ENCODE results near the gene LAPTM4A.
A peak's percentile ranks its signal among the peaks of the same experiment; 100 is the strongest.
"Not testable (repeated sequence)": the region's sequence is repeated elsewhere in the genome, so short reads cannot be mapped to it uniquely, and the experiment has no call there.

The LAPTM4A gene

DNA sequence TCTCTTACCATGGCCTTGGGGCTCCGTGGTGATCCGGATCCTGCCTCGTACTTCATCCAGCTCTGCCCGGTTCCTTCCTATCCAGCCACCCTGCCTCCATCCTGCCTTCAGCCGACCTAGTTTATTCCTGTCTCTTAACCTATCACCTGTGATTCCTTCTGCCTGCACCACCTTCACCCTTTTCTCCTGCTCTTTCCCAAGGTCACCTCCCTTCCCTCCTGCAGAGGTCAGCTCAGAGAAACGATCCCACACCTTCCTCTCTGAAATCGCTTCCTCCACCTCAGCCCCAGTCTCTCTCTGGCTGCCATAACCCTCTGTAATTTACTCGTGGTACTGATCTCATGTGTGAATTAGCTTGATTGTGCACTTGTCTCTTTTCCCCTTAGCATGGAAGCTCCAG, 23.5 kb upstream of the LAPTM4A start:
- no peak for DNase-seq

- not testable (repeated sequence) for DNase-seq
These were observed 22.7 kb upstream of the LAPTM4A start for GRCh38 chr2:20074046-20074648.

GRCh38 chr2:20073460-20073859, 22.0 kb upstream of the LAPTM4A start:
- DNase-seq, result no peak

- DNase-seq, result no peak
These were observed 21.2 kb upstream of the LAPTM4A start for GRCh38 chr2:20072436-20073158.

DNA sequence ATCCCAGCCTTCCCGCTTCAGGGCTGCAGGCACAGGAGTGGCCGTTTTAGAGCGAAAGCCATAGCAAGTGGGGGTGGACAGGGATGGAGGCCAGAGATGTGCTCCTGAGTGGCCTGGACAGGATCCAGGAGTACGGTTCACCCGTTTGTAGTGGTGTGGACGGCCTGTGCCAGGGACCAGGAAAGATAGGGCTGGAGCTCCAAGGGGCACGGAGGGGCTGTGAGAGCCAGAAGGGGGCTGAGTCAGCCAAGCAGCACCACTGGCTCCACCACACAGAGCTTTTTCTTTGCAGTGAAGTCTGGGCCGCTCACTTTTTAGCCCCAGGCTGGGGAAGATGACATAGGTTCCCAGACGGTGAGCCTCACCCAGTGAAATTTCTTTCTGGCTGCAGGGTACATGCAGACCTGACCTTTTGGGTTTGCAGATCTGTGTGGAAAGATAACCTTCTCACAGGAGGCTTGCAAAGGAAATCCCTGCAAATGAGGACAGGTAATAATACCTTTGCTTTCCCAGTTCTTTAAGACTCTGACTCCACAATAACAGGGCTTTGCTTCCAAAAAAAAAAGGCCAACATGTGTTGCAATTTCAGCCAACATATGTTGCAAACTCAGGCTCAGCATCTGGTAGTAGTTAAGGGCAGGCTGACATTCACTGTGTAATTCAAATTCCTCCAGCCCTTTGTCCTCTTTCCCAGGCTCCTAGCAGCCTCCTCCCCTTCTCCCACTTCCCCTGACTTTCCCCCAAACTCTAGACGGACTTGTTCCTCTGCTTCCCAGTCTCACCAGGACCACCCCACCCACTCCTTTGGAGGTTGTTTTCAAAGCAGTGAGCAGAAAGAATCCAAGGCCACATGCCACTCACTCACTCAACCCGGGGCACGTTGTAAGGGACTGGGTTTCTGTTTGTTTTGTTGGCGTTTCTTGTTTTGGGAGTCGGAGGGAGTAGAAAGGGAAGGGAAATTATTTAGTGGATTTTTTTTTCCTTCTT, 20.3 kb upstream of the LAPTM4A start:
- DNase-seq, result no peak

DNA sequence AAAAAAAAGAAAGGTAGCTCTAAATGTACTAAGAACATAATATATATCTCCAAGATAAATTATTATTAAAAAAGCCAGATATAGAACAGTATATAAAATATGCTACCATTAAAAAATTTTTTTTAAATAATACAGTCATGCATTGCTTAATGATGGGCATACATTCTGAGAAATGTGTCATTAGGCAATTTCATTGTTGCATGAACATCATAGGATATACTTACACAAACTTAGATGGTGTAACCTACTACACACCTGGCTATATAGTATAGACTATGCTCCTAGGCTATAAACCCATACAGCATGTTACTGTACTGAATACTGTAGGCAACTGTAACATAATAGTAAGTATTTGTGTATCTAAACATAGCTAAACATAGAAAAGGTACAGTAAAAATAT, 18.3 kb upstream of the LAPTM4A start:
- no peak for DNase-seq

DNA sequence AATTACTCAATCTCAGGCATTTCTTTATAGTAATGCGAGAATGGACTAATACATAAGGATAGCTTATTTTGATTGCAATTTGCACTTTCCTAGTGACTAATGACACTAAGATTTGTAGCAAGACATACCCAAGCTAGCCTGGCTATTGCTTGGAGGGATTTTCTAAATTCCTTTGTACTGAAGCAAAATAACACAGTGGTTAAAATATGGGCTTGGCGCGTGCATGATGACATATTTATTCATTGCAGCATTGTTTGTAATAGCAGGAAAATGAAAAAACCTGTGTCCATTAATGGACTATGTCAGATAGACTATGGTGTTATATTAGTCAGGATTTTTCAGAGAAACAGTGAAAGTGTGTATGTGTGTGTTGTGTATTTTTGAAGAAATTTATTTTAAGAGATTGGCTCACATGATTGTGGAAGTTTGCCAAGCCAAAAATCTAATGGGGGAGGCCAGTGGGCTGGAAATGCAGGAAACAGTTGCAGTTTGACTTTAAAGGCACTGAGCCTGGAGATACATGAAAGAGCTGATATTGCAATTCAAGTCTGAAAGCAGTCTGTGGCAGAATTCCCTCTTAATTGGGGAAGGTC, 16.7 kb upstream of the LAPTM4A start:
- DNase-seq, result no peak

DNA sequence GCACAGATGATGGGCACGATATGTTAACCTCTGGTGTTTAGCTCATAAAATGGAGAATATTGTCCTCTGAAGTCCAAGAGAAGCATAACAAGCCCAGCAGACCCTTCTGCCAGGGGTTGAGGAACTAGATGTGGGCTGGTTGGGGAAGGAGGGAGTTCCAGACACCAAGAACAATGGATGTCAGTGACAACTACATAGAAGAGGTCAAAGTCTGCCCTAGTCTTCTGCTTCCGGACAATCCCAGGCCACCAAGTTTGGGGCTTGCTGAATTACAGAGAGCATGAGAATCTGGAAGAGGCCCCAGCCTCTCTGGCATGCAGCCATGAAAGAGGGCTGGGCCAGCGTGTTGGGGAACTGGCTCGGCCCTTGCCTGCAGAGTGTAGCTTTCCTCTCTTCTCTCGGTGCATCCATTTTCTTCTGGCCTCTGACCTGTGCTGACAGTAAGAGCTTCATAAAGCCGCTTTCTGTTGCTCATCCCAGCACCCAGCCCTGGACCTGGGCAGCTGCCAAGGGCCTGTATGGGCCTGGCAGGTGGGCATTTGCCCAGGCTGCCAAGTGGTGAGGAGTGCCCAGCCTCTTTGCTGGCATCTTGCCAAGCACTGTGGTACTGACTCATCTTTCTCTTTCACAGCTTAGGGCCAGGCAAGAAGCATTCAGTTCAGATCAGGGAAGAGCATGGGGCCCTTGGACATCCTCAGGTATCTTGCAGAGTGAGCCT, 14.6 kb upstream of the LAPTM4A start:
- no peak for DNase-seq

- DNase-seq, result no peak
These were observed 13.4 kb upstream of the LAPTM4A start for GRCh38 chr2:20064841-20065240.

DNA sequence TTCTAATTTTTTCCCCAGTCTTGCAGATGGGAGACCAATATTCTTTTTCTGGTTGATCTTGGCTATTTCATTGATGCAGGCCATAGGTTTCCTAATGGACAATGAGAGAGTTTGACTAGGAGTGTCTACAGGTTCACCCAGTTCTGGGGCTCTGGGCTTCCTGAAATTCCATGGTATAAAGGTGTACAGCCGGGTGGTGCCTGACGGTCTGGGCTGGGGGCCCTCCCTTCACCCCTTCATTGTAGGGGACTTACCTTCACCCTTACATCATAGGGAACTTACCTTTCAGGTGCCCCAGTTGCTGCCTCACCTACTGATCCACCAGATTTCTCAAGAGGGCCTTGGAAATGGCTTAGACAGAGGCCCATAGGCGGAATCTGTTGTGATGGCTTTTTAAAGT, 13.0 kb upstream of the LAPTM4A start:
- DNase-seq, result no peak

GRCh38 chr2:20062615-20063545, 11.5 kb upstream of the LAPTM4A start:
- no peak for DNase-seq

GRCh38 chr2:20061940-20062339, 10.5 kb upstream of the LAPTM4A start:
- DNase-seq, result no peak

DNA sequence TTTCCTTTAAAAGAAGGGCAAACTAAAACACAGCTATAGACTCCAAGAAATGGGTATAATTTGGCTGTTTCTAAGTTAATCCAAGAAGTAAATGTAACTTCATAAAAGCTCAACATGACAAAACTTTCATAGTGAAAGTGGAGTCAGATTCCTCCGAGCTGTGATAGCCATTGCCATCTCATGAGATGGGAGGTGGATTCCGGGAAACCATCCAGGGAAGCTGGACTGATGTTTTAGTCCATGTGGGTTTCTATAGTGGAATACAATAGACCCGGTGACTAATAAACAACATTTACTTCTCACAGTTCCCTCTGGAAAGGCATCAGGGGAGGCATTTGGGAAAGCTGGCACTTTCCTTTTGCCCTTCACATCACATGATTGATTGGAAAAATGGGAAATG, 10.0 kb upstream of the LAPTM4A start:
- DNase-seq, result no peak

DNA sequence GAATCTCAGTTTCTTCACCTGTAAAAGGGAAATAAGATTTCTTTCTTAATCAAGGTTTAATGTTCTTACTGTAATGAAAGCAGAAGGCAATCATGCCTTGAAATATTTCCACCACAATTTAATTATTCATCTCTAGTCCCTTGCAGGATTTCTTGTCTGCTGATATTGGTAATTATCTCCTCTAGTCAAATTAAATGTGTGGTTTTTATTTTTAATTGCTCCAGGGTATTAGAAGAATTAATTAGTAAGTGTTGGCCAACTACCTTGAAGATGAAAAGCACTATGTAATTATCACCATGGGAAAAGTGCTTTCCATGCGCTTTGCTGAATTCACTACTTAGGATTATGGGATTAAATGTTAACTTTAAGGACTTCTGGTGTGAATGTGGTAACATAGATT, 8.7 kb upstream of the LAPTM4A start:
- no peak for DNase-seq

DNA sequence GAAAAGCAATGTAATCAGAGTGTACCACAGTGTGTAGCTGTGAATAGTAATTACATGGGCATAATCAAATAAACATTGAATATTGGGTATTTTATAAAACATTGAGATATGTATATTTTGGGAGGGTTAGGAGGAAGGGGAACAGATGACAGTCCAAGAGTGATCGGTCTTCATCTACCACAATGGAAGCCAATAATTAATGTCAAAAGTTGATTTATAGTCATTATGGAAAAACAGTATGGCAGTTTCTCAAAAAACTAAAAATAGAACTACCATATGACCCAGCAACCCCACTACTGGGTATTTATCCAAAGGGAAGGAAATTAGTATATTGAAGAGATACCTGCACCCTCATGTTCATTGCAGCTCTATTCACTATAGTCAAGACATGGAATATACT, 5.8 kb upstream of the LAPTM4A start:
- DNase-seq, result no peak

DNA sequence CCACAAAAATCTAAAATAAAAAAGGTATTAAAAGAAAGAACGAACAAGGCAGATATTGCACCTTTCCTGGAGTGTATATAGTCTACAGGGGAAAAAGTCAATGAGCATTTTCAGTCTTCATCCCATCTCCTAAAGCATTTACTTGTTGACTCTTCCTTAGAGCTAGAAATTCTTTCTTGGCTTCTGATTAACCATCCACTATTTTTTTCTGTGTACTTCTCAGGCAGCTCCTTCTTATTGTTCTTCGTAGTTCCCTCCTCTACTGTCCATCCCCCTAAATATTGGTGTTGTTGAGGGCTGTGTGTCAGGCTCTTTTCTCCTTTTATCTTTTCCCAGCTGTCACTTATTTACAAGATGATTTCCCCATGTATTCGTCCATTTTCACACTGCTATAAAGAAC, 3.5 kb upstream of the LAPTM4A start:
- DNase-seq, result no peak

- no peak for DNase-seq
These were observed 2.7 kb upstream of the LAPTM4A start for GRCh38 chr2:20054119-20054518.

GRCh38 chr2:20052861-20053281, 1.4 kb upstream of the LAPTM4A start:
- no peak for DNase-seq

DNA sequence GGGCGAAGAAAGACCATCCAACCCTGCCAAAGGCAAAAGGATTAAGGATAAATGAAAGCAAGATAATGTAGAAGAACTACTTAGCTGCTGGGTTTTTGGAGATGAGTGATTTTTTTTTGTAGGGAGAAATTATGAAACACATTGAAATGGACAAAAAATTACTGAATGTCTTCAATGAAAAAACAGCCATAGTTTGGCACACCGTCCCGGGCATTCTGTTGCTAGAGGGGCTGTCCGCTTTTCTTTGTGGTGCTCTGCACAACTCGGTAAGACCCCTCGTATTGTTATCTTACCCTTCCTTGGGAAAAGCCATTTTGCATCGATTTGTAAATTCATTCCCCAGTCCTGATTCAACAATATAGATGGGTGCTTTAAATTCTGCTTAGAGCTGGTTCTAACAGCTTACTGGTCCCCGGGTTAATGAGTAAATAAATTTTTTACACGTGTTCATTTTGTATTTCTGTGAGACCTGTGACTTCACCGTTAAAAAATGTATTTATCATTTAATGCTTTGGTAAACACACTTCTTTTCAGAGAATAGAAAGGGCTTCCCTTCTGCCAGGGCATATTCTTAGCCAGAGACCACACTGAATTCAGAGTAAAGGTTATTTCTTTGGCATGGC, 912 bp upstream of the LAPTM4A start:
- DNase-seq, result no peak

GRCh38 chr2:20050646-20051531, 539 bp downstream of the LAPTM4A start:
- DNase-seq, result peak; percentile 70

All from retina (tissue), 1 donor.